HEK293T (cell line): ENCODE results near the gene P2RY2.

Source experiments
- BHLHE40 ChIP-seq: fragments of 450-650 bp; IDR thresholded peaks from 2 replicates; pipeline ENCODE4 v1.6.1; 2016; ENCODE audit warnings: mild to moderate bottlenecking, moderate library complexity, borderline replicate concordance
- ELF4 ChIP-seq: fragments of 450-650 bp; IDR thresholded peaks from 2 replicates; pipeline ENCODE4 v1.6.1; 2017; ENCODE audit warnings: antibody characterized with exemption
- FOXA1 ChIP-seq: fragments of 450-650 bp; IDR thresholded peaks from 2 replicates; pipeline ENCODE4 v1.6.1; 2016; ENCODE audit warnings: mild to moderate bottlenecking
- FOXK2 ChIP-seq: fragments of 450-650 bp; IDR thresholded peaks from 2 replicates; pipeline ENCODE4 v1.6.1; 2016; ENCODE audit warnings: mild to moderate bottlenecking
- FOXM1 ChIP-seq: fragments of 450-650 bp; IDR thresholded peaks from 2 replicates; pipeline ENCODE4 v1.6.1; 2017; ENCODE audit warnings: mild to moderate bottlenecking, borderline replicate concordance
- HDGF ChIP-seq: fragments of 450-650 bp; IDR thresholded peaks from 2 replicates; pipeline ENCODE4 v1.6.1; 2017; ENCODE audit warnings: antibody characterized with exemption, borderline replicate concordance
- L3MBTL2 ChIP-seq: fragments of 450-650 bp; conservative IDR thresholded peaks from 2 replicates; pipeline ENCODE4 v1.6.1; 2016; ENCODE audit warnings: mild to moderate bottlenecking
- NFRKB ChIP-seq: fragments of 450-650 bp; IDR thresholded peaks from 2 replicates; pipeline ENCODE4 v1.6.1; 2016; ENCODE audit warnings: mild to moderate bottlenecking, moderate library complexity
- SP1 ChIP-seq: fragments of 450-650 bp; IDR thresholded peaks from 2 replicates; pipeline ENCODE4 v1.6.1; 2017
- TARDBP ChIP-seq: fragments of 450-650 bp; IDR thresholded peaks from 2 replicates; pipeline ENCODE4 v1.6.1; 2016

- TF ChIP-seq NFRKB (no peak), FOXA1 (no peak), FOXM1 (no peak), SP1 (no peak), FOXK2 (no peak), ELF4 (no peak), BHLHE40 (no peak), L3MBTL2 (no peak), HDGF (no peak), TARDBP (no peak)
These were observed 1.6 kb downstream of the P2RY2 start for GRCh38 chr11:73219396-73220285.
